Astrocyte of the spinal cord (primary cell): ENCODE results near the gene TYROBP.
"Not testable (repeated sequence)": the region's sequence is repeated elsewhere in the genome, so short reads cannot be mapped to it uniquely, and the experiment has no call there.

Experiments used
- DNase-seq: peaks from one replicate; pipeline ENCODE4 v3.0.0; 2011; ENCODE audit warnings: low read depth, low spot score
- H3K4me3 ChIP-seq: 2 replicates; pipeline ENCODE4 v1.5.1; 2011; ENCODE audit warnings: low read depth, mild to moderate bottlenecking, low read length, moderate library complexity
- in situ Hi-C: cut with HindIII; loops from 2 replicates; pipeline ENCODE4 v1.10.0; 2017; ENCODE audit warnings: low sequenced_read_pairs
- TF ChIP-seq, protein P1 (sequence below): IDR thresholded peaks from 2 replicates; pipeline ENCODE4 v1.5.1; 2012; ENCODE audit warnings: low read depth, mild to moderate bottlenecking, low read length, inconsistent platforms

TYROBP gene

DNA sequence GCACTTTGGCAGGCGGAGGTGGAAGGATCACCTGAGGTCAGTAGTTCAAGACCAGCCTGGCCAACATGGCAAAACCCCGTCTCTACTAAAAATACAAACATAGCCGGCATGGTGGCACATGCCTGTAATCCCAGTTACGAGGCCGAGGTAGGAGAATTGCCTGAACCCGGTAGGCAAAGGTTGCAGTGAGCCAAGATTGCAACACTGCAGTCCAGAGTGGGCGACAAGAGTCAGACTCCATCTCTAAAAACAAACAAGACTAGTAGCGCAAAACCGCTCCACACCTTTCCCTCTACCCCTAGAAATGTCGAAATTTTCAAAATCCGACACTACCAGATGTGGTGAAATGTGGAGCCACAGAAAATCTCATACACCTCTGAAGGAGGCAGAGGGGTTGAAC, 11.2 kb upstream of the TYROBP start:
- TF ChIP-seq, protein P1, sequence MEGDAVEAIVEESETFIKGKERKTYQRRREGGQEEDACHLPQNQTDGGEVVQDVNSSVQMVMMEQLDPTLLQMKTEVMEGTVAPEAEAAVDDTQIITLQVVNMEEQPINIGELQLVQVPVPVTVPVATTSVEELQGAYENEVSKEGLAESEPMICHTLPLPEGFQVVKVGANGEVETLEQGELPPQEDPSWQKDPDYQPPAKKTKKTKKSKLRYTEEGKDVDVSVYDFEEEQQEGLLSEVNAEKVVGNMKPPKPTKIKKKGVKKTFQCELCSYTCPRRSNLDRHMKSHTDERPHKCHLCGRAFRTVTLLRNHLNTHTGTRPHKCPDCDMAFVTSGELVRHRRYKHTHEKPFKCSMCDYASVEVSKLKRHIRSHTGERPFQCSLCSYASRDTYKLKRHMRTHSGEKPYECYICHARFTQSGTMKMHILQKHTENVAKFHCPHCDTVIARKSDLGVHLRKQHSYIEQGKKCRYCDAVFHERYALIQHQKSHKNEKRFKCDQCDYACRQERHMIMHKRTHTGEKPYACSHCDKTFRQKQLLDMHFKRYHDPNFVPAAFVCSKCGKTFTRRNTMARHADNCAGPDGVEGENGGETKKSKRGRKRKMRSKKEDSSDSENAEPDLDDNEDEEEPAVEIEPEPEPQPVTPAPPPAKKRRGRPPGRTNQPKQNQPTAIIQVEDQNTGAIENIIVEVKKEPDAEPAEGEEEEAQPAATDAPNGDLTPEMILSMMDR = no peak
- no peak for DNase-seq
- H3K4me3 ChIP-seq = no peak overlapping the region
- in situ Hi-C loops = no loop called here

DNA sequence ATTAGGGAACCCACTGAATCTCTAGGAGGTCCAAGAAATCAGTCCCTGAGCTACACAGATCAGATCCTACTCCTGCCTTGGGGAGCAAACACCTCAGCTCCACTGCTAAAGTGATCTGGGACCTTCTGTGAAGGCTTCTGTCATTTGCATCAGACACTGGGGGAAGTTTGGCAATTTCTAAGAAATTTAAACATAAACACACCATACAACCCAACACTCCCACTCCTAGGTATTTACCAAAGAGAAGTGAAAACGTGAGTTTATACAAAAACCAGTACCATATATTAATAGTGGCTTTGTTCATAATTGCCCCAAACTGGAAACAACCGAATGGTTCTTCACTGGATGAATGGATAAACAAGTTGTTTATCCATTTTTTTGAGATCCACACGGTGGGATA, 7.3 kb upstream of the TYROBP start:
- no peak for DNase-seq
- TF ChIP-seq, protein P1 = no peak
- in situ Hi-C loops = no loop called here
- no peak overlapping the region for H3K4me3 ChIP-seq

DNA sequence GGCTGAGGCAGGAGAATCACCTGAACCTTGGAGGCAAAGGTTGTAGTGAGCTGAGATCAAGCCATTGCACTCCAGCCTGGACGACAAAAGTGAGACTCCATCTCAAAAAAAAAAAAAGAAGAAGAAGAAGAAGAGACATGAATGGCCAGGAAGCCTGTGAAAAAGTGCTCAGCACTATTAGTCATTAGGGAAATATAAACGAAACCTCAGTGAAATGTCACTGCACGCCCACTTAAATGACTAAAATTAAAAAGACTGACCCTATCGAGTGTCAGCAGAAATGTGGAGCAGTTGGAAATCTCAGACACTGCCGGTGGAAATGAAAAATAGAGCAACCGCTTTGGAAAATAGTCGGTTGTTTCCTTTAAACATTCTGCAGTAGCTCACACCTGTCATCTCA, 5.5 kb upstream of the TYROBP start:
- H3K4me3 ChIP-seq = no peak overlapping the region
- TF ChIP-seq, protein P1 = no peak
- in situ Hi-C loops = no loop called here
- no peak for DNase-seq

DNA sequence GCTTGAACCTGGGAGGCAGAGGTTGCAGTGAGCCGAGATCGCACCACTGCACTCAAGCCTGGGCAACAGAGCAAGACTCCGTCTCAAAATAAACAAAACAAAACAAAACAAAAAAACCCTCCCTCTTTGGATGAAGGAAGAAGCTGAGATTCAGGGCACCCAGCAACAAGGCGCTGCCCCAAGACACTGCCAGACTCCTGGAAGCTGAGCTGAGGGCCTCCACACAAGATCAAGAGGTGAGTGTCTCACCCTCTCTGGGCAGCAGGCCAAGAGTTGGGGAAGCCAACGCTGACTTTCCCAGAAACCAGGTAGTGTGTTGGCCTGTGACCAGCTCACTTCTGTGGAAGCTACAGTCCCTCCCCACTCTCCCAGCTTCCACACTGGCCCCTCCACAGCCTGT, 3.7 kb upstream of the TYROBP start:
- in situ Hi-C loops = no loop called here
- TF ChIP-seq, protein P1 = no peak
- no peak overlapping the region for H3K4me3 ChIP-seq
- DNase-seq = no peak

DNA sequence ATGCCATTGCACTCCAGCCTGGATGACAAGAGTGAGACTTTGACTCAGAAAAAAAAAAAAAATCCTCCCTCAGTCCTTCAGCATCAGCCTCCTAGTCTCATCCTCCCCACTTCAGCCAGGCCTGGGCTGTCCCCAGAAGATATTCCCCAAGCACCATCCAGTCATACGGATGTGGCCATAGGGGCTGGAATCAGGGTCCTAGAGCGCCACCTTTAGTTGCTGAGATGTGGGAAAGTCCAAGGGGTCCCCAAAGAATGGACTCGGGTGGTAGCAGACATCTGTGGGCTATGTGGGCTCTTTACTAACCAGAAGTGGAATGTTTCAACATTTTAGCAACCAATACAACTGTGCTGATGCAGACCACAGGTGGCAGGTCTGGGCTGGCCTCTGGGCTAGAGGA, 3.1 kb upstream of the TYROBP start:
- no peak overlapping the region for H3K4me3 ChIP-seq
- DNase-seq = no peak
- in situ Hi-C loops = no loop called here
- TF ChIP-seq, protein P1 = no peak

DNA sequence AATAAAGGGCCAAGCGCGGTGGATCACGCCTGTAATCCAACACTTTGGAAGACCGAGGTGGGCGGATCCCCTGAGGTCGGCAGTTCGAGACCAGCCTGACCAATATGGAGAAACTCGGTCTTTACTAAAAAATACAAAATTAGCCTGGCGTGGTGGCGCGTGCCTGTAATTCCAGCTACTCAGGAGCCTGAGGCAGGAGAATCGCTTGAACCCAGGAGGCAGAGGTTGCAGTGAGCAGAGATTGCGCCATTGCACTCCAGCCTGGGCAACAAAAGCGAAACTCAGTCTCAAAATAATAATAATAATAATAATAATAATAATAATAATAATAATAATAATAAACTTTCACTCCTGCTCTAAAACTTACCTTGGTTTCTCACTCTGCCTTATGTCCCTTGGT, 2.3 kb upstream of the TYROBP start:
- in situ Hi-C loops, DNase-seq, H3K4me3 ChIP-seq: not testable (repeated sequence)

DNA sequence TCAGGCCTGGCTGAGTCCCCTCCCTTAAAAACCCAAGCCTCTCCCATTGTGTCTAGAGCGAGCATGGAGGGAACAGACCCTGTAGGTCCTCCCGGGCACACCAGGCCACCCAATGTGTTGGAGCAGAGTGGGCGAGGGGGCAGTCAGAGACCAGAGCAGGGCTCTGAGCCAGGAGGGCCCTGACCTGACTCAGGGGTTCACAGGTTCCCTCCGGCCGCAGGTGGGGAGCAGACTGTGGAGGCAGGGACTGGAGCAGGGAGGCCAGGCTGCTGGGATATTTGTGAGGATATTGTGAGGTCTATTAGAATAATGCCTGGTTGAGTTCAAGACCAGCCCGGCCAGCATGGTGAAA, 1.6 kb upstream of the TYROBP start:
- in situ Hi-C loops = no loop called here
- no peak for DNase-seq
- TF ChIP-seq, protein P1 = no peak

More for the DNA sequence above, 1.6 kb upstream of the TYROBP start:
- no peak overlapping the region for H3K4me3 ChIP-seq
